GM12878 (cell line): ENCODE data around the gene TNIP2. TPM values are rescaled to one million over a fixed set of nuclear protein-coding genes. Genes with fewer than 3 reads are reported as not detected.

Experiments
- BACH1 ChIP-seq: fragments of 450-650 bp; IDR thresholded peaks from 2 replicates; pipeline ENCODE4 v1.6.1; 2017; ENCODE audit warnings: mild to moderate bottlenecking, borderline replicate concordance
- BCL11A ChIP-seq: IDR thresholded peaks from 2 replicates; pipeline ENCODE4 v1.6.1; 2011; ENCODE audit warnings: low read depth, low read length
- BHLHE40 ChIP-seq, 2 experiments: fragments of 450-650 bp in 1 of 2; IDR thresholded peaks; 2 replicates each; pipeline ENCODE4 v1.6.1; 2011 to 2017; ENCODE audit warnings: low read depth in 2 of 2, borderline replicate concordance in 1 of 2, improper control_type of control experiment in 1 of 2, low read length in 1 of 2, mild to moderate bottlenecking in 1 of 2
- E2F4 ChIP-seq: IDR thresholded peaks from 2 replicates; pipeline ENCODE4 v1.6.1; 2012; ENCODE audit warnings: low read depth, low read length, improper control_type of control experiment
- EED ChIP-seq: sonication (generic); IDR thresholded peaks from 2 replicates; pipeline ENCODE4 v1.6.1; 2016; ENCODE audit warnings: antibody characterized with exemption, low read depth
- EP300 ChIP-seq, 2 experiments: fragments of 150-350 bp in 1 of 2; IDR thresholded peaks; 2 replicates each; pipeline ENCODE4 v1.6.1; 2011 to 2012; ENCODE audit warnings: low read depth in 2 of 2, low read length in 2 of 2, borderline replicate concordance in 1 of 2, improper control_type of control experiment in 1 of 2, inconsistent platforms in 1 of 2; ENCODE audit not compliant: control insufficient read depth in 1 of 2
- ETV6 ChIP-seq, 2 experiments: fragments of 450-650 bp in 1 of 2; IDR thresholded peaks in 1 of 2; conservative IDR thresholded peaks in 1 of 2; 2 replicates each; pipeline ENCODE4 v1.6.1; 2014; ENCODE audit warnings: antibody characterized with exemption in 1 of 2, borderline replicate concordance in 1 of 2, low read depth in 1 of 2, mild to moderate bottlenecking in 1 of 2, moderate library complexity in 1 of 2
- FOXM1 ChIP-seq: IDR thresholded peaks from 2 replicates; pipeline ENCODE4 v1.6.1; 2012; ENCODE audit warnings: low read depth, mild to moderate bottlenecking, inconsistent platforms, low read length, moderate library complexity
- LARP7 ChIP-seq: fragments of 450-650 bp; IDR thresholded peaks from 2 replicates; pipeline ENCODE4 v1.6.1; 2017; ENCODE audit warnings: mild to moderate bottlenecking
- MTA2 ChIP-seq: fragments of 450-650 bp; IDR thresholded peaks from 2 replicates; pipeline ENCODE4 v1.6.1; 2016; ENCODE audit warnings: low read depth, mild to moderate bottlenecking, moderate library complexity
- NKRF ChIP-seq: fragments of 450-650 bp; conservative IDR thresholded peaks from 2 replicates; pipeline ENCODE4 v1.6.1; 2017; ENCODE audit warnings: mild to moderate bottlenecking, moderate library complexity
- NR2C2 ChIP-seq: IDR thresholded peaks from 2 replicates; pipeline ENCODE4 v1.6.1; 2011; ENCODE audit warnings: borderline replicate concordance, low read depth; ENCODE audit not compliant: control insufficient read depth, insufficient read length
- NR2F1 ChIP-seq: fragments of 450-650 bp; conservative IDR thresholded peaks from 2 replicates; pipeline ENCODE4 v1.6.1; 2017; ENCODE audit warnings: mild to moderate bottlenecking
- PRDM15 ChIP-seq: fragments of 450-650 bp; formaldehyde crosslinking; IDR thresholded peaks from 2 replicates; pipeline ENCODE4 v1.4.0; 2020; ENCODE audit warnings: mild to moderate bottlenecking, moderate library complexity
- SIX5 ChIP-seq: IDR thresholded peaks from 2 replicates; pipeline ENCODE4 v1.6.1; 2011; ENCODE audit warnings: mild to moderate bottlenecking, low read depth, low read length, moderate library complexity; ENCODE audit not compliant: severe bottlenecking
- TCF3 ChIP-seq: IDR thresholded peaks from 2 replicates; pipeline ENCODE4 v1.6.1; 2012; ENCODE audit warnings: low read depth, mild to moderate bottlenecking, low read length, borderline replicate concordance; ENCODE audit not compliant: insufficient read depth
- ZSCAN29 ChIP-seq: fragments of 450-650 bp; IDR thresholded peaks from 2 replicates; pipeline ENCODE4 v1.6.1; 2017; ENCODE audit warnings: mild to moderate bottlenecking, moderate library complexity
- polyA plus RNA-seq, 11 experiments: library from polyadenylated mRNA; depleted of rRNA in 4 of 11; unstranded in 6 of 11; stranded (reverse) in 5 of 11; fragments of >200 nt; fragmentation: Nextera tagmentation in 4 of 11; fragmentation: Illumina TruSeq in 1 of 11; extraction: Ambion mirVana in 4 of 11; extraction: Trizol in 1 of 11; gene quantifications; 1 replicate in 1 of 11; 2 replicates in 10 of 11; pipeline versions ENCODE4 v1.2.1 to v1.2.3, GENCODE V29; 2011 to 2016; ENCODE audit warnings: inconsistent platforms in 2 of 11, missing spikeins in 2 of 11, low read depth in 1 of 11
- total RNA-seq, 4 experiments: library from RNA; depleted of rRNA in 3 of 4; stranded (reverse); fragments of >200 nt in 3 of 4; fragmentation: Illumina TruSeq in 1 of 4; extraction: Trizol in 1 of 4; gene quantifications; 2 replicates each; pipeline versions ENCODE4 v1.2.1 to v1.2.3, GENCODE V29; 2013 to 2021

Gene TNIP2
- total and polyA plus RNA-seq, 10 of the 15 experiments (the other 5 are each of a cell fraction or from before 2014, with no cell fraction given) = 1.4 to 64.9 (median 45.5) TPM

GRCh38 chr4:2755821-2756690 is at the start of gene TNIP2 (continued):
- TF ChIP-seq ETV6 (conservative IDR thresholded peaks at IDR 0.05 in 1 of 2, IDR thresholded peaks at IDR 0.05 in 1 of 2; ENCODE audit: borderline replicate concordance in 1 of 2, low read depth in 1 of 2) (peak in 1 of 2 experiments; percentile 74; a peak in 3 of 4 replicates), PRDM15 (no peak), FOXM1 (no peak), MTA2 (no peak), NKRF (peak; percentile 96), NR2C2 (no peak), EP300 (IDR thresholded peaks at IDR 0.05; ENCODE audit: borderline replicate concordance in 1 of 2, control insufficient read depth in 1 of 2, low read depth in 2 of 2, low read length in 2 of 2) (no peak), SIX5 (no peak), ZSCAN29 (no peak), E2F4 (no peak), BACH1 (peak; percentile 89), BCL11A (no peak), TCF3 (peak; percentile 69; the same call in 1 of the 2 replicates), BHLHE40 (IDR thresholded peaks at IDR 0.05; ENCODE audit: borderline replicate concordance in 1 of 2, low read depth in 2 of 2, low read length in 1 of 2) (peak in 1 of 2 experiments; percentile 70; a peak in 2 of 4 replicates), NR2F1 (peak; percentile 73), LARP7 (peak; percentile 100), EED (no peak)
